ENCODE measurements around the gene CRIM1. TPM values are rescaled to one million over a fixed set of nuclear protein-coding genes. Genes with fewer than 3 reads are reported as not detected.
"Not testable (repeated sequence)": the region's sequence is repeated elsewhere in the genome, so short reads cannot be mapped to it uniquely, and the experiment has no call there.

The CRIM1 gene
- total and polyA plus RNA-seq, 4 donors: 2.2 to 22.1 (median 9.6) TPM

GRCh38 chr2:36362291-36362690 lies 6.7 kb downstream of the CRIM1 start:
- no peak overlapping the region for H3K9ac ChIP-seq (ENCODE audit: low read depth in 1 of 2, low read length in 2 of 2)
- no peak overlapping the region for H3K27ac ChIP-seq (ENCODE audit: low read depth in 1 of 2, low read length in 2 of 2)

GRCh38 chr2:36363085-36363484 lies 7.5 kb downstream of the CRIM1 start:
- H3K36me3 ChIP-seq (ENCODE audit: control insufficient read depth in 4 of 4, insufficient read depth in 3 of 4, low read depth in 1 of 4, low read length in 3 of 4); H3K9me3 ChIP-seq (ENCODE audit: control insufficient read depth in 4 of 4, low read length in 3 of 4); H3K4me3 ChIP-seq (ENCODE audit: low read depth in 1 of 3, low read length in 3 of 3); H3K9ac ChIP-seq (ENCODE audit: low read depth in 1 of 2, low read length in 2 of 2); H3K27me3 ChIP-seq (ENCODE audit: control insufficient read depth in 4 of 4, insufficient read depth in 4 of 4, low read length in 3 of 4); H3K27ac ChIP-seq (ENCODE audit: low read depth in 1 of 2, low read length in 2 of 2); DNase-seq (ENCODE audit: low spot score); H3K4me1 ChIP-seq (ENCODE audit: control insufficient read depth in 4 of 4, insufficient read depth in 4 of 4, low read length in 3 of 4): not testable (repeated sequence)
- WGBS: 94% methylated on average over 2 of the region's 2 CpGs

More at GRCh38 chr2:36362291-36362690, 6.7 kb downstream of the CRIM1 start:
- H3K36me3 ChIP-seq (ENCODE audit: control insufficient read depth in 4 of 4, insufficient read depth in 3 of 4, low read depth in 1 of 4, low read length in 3 of 4): no peaks in the 10 kb centered on the region
- TF ChIP-seq FOXA2 (IDR thresholded peaks at IDR 0.05) (no peak), TAF1 (conservative IDR thresholded peaks at IDR 0.05) (no peak), EGR1 (IDR thresholded peaks at IDR 0.05; ENCODE audit: low read depth in 2 of 2) (no peak), MAX (IDR thresholded peaks at IDR 0.05) (no peak), HNF4G (IDR thresholded peaks at IDR 0.05) (no peak), RXRA (IDR thresholded peaks at IDR 0.05) (no peak), CTCF (IDR thresholded peaks at IDR 0.05; ENCODE audit: low read depth, low read length, missing input control) (no peak), REST (IDR thresholded peaks at IDR 0.05) (no peak), YY1 (IDR thresholded peaks at IDR 0.05) (no peak), JUND (IDR thresholded peaks at IDR 0.05) (no peak), ATF3 (IDR thresholded peaks at IDR 0.05) (no peak), GABPA (IDR thresholded peaks at IDR 0.05 in 1 of 2, conservative IDR thresholded peaks at IDR 0.05 in 1 of 2) (no peak), RAD21 (IDR thresholded peaks at IDR 0.05) (no peak), SP1 (IDR thresholded peaks at IDR 0.05) (no peak), HNF4A (conservative IDR thresholded peaks at IDR 0.05) (no peak)
- peaks cover under 1 to 2% (median 1%) of the 10 kb centered on the region in 4 donors for H3K4me1 ChIP-seq (ENCODE audit: control insufficient read depth in 4 of 4, insufficient read depth in 4 of 4, low read length in 3 of 4)
- no peaks in the 10 kb centered on the region for H3K27me3 ChIP-seq (ENCODE audit: control insufficient read depth in 4 of 4, insufficient read depth in 4 of 4, low read length in 3 of 4)
- no peaks in the 10 kb centered on the region for H3K9me3 ChIP-seq (ENCODE audit: control insufficient read depth in 4 of 4, low read length in 3 of 4)
- H3K4me3 ChIP-seq (ENCODE audit: low read depth in 1 of 3, low read length in 3 of 3): no peak overlapping the region
- DNase-seq (ENCODE audit: low spot score): no peak
- WGBS: 73% methylated on average over 3 of the region's 3 CpGs
